H1 (cell line): ENCODE data around the gene CTIF. TPM values are rescaled to one million over a fixed set of nuclear protein-coding genes. Genes with fewer than 3 reads are reported as not detected.
A peak's percentile ranks its signal among the peaks of the same experiment; 100 is the strongest.

ENCODE experiments used
- CTCF ChIA-PET: fragments of 300-600 bp; sonication (Branson Sonifier 250); formaldehyde crosslinking; loops from one replicate; lab custom pipeline; 2021; ENCODE audit not compliant: partially characterized antibody; lab: Charles Lee
- POLR2A ChIA-PET: fragments of 300-600 bp; sonication (Branson Sonifier 250); formaldehyde crosslinking; loops from one replicate; lab custom pipeline; 2021; ENCODE audit warnings: inconsistent platforms; ENCODE audit not compliant: partially characterized antibody; lab: Charles Lee
- DNase-seq, 2 experiments: peaks; one replicate each; pipeline versions ENCODE4 v3.0.0 to v3.0.0-alpha.2; 2010 to 2022; ENCODE audit warnings: low spot score in 2 of 2, low read depth in 1 of 2, mixed read lengths in 1 of 2
- FAIRE-seq: peaks from 2 replicates; lab custom pipeline; 2011; peaks lifted over from hg19 to GRCh38; lab: Jason Lieb, UNC
- H2AFZ ChIP-seq: 2 replicates; pipeline ENCODE4 v1.8.1; 2012; ENCODE audit warnings: low read length, inconsistent platforms
- H2AK5ac ChIP-seq: 2 replicates; pipeline ENCODE4 v1.6.1; 2013; ENCODE audit warnings: low read depth, low read length
- H2BK120ac ChIP-seq: replicated peaks from 2 replicates; pipeline ENCODE3; 2013; ENCODE audit warnings: low read depth, low read length, inconsistent platforms
- H2BK12ac ChIP-seq: 2 replicates; pipeline ENCODE4 v1.6.1; 2013; ENCODE audit warnings: low read depth, low read length
- H2BK15ac ChIP-seq: 2 replicates; pipeline ENCODE4 v1.6.1; 2013; ENCODE audit warnings: low read length
- H2BK20ac ChIP-seq: 2 replicates; pipeline ENCODE4 v1.6.1; 2013; ENCODE audit warnings: low read length
- H2BK5ac ChIP-seq: 2 replicates; pipeline ENCODE4 v1.6.1; 2013; ENCODE audit warnings: low read depth, low read length
- H3K14ac ChIP-seq: 2 replicates; pipeline ENCODE4 v1.6.1; 2013; ENCODE audit warnings: inconsistent platforms; ENCODE audit not compliant: insufficient read length
- H3K18ac ChIP-seq: 2 replicates; pipeline ENCODE4 v1.6.1; 2013; ENCODE audit warnings: low read length; ENCODE audit errors: extremely low read depth
- H3K23ac ChIP-seq: 2 replicates; pipeline ENCODE4 v1.6.1; 2013; ENCODE audit warnings: inconsistent platforms; ENCODE audit not compliant: insufficient read length
- H3K23me2 ChIP-seq: 2 replicates; pipeline ENCODE4 v1.6.1; 2013; ENCODE audit warnings: low read depth, low read length
- H3K27ac ChIP-seq: 2 replicates; pipeline ENCODE4 v1.6.1; 2011; ENCODE audit warnings: low read depth, low read length, inconsistent platforms
- H3K27me3 ChIP-seq, 4 experiments: replicated peaks in 1 of 4; 1 replicate in 1 of 4; 2 replicates in 3 of 4; pipeline versions ENCODE4 v1.6.1 to v1.8.1; 2011 to 2013; ENCODE audit warnings: low read length in 3 of 4, mild to moderate bottlenecking in 3 of 4, inconsistent platforms in 2 of 4, mixed read lengths in 2 of 4, moderate library complexity in 1 of 4; ENCODE audit not compliant: control insufficient read depth in 3 of 4, insufficient read depth in 3 of 4; ENCODE audit errors: extremely low read depth in 1 of 4
- H3K36me3 ChIP-seq, 4 experiments: 2 replicates each; pipeline versions ENCODE4 v1.6.1 to v1.8.1; 2011 to 2013; ENCODE audit warnings: mild to moderate bottlenecking in 4 of 4, low read length in 3 of 4, moderate library complexity in 2 of 4, control low read depth in 1 of 4, inconsistent platforms in 1 of 4; ENCODE audit not compliant: insufficient read depth in 4 of 4, control insufficient read depth in 2 of 4
- H3K4ac ChIP-seq: replicated peaks from 2 replicates; pipeline ENCODE3; 2013; ENCODE audit warnings: low read length, low read depth, mixed read lengths, inconsistent platforms; ENCODE audit not compliant: insufficient read length
- H3K4me1 ChIP-seq, 4 experiments: replicated peaks in 1 of 4; 1 replicate in 1 of 4; 2 replicates in 3 of 4; pipeline versions ENCODE4 v1.6.1 to v1.8.1; 2011 to 2013; ENCODE audit warnings: low read length in 3 of 4, inconsistent platforms in 2 of 4, mixed read lengths in 1 of 4; ENCODE audit not compliant: insufficient read depth in 4 of 4, control insufficient read depth in 3 of 4
- H3K4me2 ChIP-seq, 2 experiments: 2 replicates each; pipeline versions ENCODE4 v1.6.1 to v1.8.1; 2011 to 2013; ENCODE audit warnings: low read depth in 2 of 2, low read length in 2 of 2, control low read depth in 1 of 2, inconsistent platforms in 1 of 2, mild to moderate bottlenecking in 1 of 2; ENCODE audit not compliant: insufficient read depth in 1 of 2
- H3K4me3 ChIP-seq, 4 experiments: fragments of 200-600, 300-600 bp in 1 of 4; sonication (generic), shearing (Covaris generic), sonication (Bioruptor Twin) in 1 of 4; 2 replicates each; pipeline versions ENCODE4 v1.5.1 to v1.8.1; 2011 to 2016; ENCODE audit warnings: low read length in 4 of 4, low read depth in 3 of 4, control low read depth in 2 of 4, inconsistent platforms in 2 of 4, mild to moderate bottlenecking in 2 of 4, mixed read lengths in 1 of 4, moderate library complexity in 1 of 4; ENCODE audit not compliant: insufficient read depth in 2 of 4; ENCODE audit errors: extremely low read depth in 1 of 4
- H3K56ac ChIP-seq: replicated peaks from 2 replicates; pipeline ENCODE3; 2013; ENCODE audit warnings: low read depth, mild to moderate bottlenecking, mixed read lengths, low read length, inconsistent platforms; ENCODE audit not compliant: insufficient read length
- H3K79me1 ChIP-seq: 2 replicates; pipeline ENCODE4 v1.6.1; 2013; ENCODE audit warnings: low read depth, low read length, control low read depth
- H3K79me2 ChIP-seq, 2 experiments: 2 replicates each; pipeline versions ENCODE4 v1.6.1 to v1.8.1; 2012 to 2013; ENCODE audit warnings: low read length in 2 of 2, mild to moderate bottlenecking in 2 of 2, inconsistent platforms in 1 of 2; ENCODE audit not compliant: insufficient read depth in 2 of 2, control insufficient read depth in 1 of 2
- H3K9ac ChIP-seq, 4 experiments: replicated peaks in 1 of 4; 1 replicate in 1 of 4; 2 replicates in 3 of 4; pipeline versions ENCODE4 v1.6.1 to v1.8.1; 2011 to 2013; ENCODE audit warnings: low read depth in 3 of 4, low read length in 3 of 4, control low read depth in 2 of 4, mild to moderate bottlenecking in 2 of 4, moderate library complexity in 2 of 4, inconsistent platforms in 1 of 4; ENCODE audit errors: extremely low read depth in 1 of 4
- H3K9me3 ChIP-seq, 2 experiments: 2 replicates each; pipeline versions ENCODE4 v1.6.1 to v1.8.1; 2012 to 2013; ENCODE audit warnings: mild to moderate bottlenecking in 2 of 2, moderate library complexity in 2 of 2, control low read depth in 1 of 2, inconsistent platforms in 1 of 2, low read depth in 1 of 2, low read length in 1 of 2, mixed read lengths in 1 of 2; ENCODE audit not compliant: insufficient read depth in 2 of 2
- H4K20me1 ChIP-seq, 2 experiments: replicated peaks in 1 of 2; 2 replicates each; pipeline versions ENCODE3 to v1.8.1; 2011 to 2013; ENCODE audit warnings: inconsistent platforms in 2 of 2, low read length in 2 of 2, mild to moderate bottlenecking in 1 of 2; ENCODE audit not compliant: insufficient read depth in 2 of 2, control insufficient read depth in 1 of 2
- H4K5ac ChIP-seq: 2 replicates; pipeline ENCODE4 v1.6.1; 2013; ENCODE audit warnings: low read length, low read depth, mixed read lengths, inconsistent platforms; ENCODE audit not compliant: insufficient read length
- H4K8ac ChIP-seq: 2 replicates; pipeline ENCODE4 v1.8.0; 2013; ENCODE audit warnings: mild to moderate bottlenecking, moderate library complexity, low read length, inconsistent platforms; ENCODE audit not compliant: insufficient read depth; ENCODE audit errors: extremely low read depth
- H4K91ac ChIP-seq: replicated peaks from 2 replicates; pipeline ENCODE3; 2013; ENCODE audit warnings: low read length, mixed read lengths, inconsistent platforms; ENCODE audit not compliant: insufficient read length
- SP1 ChIP-seq: IDR thresholded peaks from 2 replicates; pipeline ENCODE4 v1.6.1; 2011; ENCODE audit warnings: low read depth, low read length
- TCF12 ChIP-seq: IDR thresholded peaks from 2 replicates; pipeline ENCODE4 v1.6.1; 2011; ENCODE audit warnings: low read depth, mild to moderate bottlenecking, low read length
- TEAD4 ChIP-seq: IDR thresholded peaks from 2 replicates; pipeline ENCODE4 v1.6.1; 2012; ENCODE audit warnings: low read depth, low read length, inconsistent platforms, mixed read lengths
- WGBS, 2 experiments: shearing (Covaris generic) in 1 of 2; methylation state at CpG; one replicate each; pipeline versions ENCODE4 v1.1.6 to v1.1.7; 2013 to 2015; ENCODE audit warnings: low lambda C conversion rate in 2 of 2, mixed read lengths in 2 of 2, inconsistent platforms in 1 of 2, low coverage in 1 of 2, missing lambda C conversion rate in 1 of 2; ENCODE audit not compliant: insufficient replicate concordance in 2 of 2, insufficient coverage in 1 of 2, insufficient read length in 1 of 2; ENCODE audit errors: extremely low coverage in 1 of 2, missing lambda C conversion rate in 1 of 2; 5-methylcytosine and 5-hydroxymethylcytosine counted together
- polyA plus RNA-seq, 7 experiments: library from polyadenylated mRNA; depleted of rRNA in 3 of 7; stranded (reverse) in 5 of 7; unstranded in 2 of 7; fragments of >200 nt in 5 of 7; fragments of 200-250 nt in 2 of 7; gene quantifications; 1 replicate in 5 of 7; 2 replicates in 1 of 7; 4 replicates in 1 of 7; pipeline versions ENCODE4 v1.2.1 to v1.2.3, GENCODE V29; 2011 to 2013; ENCODE audit warnings: missing spikeins in 2 of 7, mixed read lengths in 2 of 7
- total RNA-seq: library from RNA; stranded (reverse); fragmentation: NEBNext Ultra II Directional; extraction: Animal tissue kit (Norgen Biotek cat#: 25700); gene quantifications from 2 replicates; pipeline ENCODE4 v1.2.1, GENCODE V29; 2021

The CTIF gene
- total and polyA plus RNA-seq, 2 of the 8 experiments (the other 6 are each of a cell fraction or from before 2014, with no cell fraction given), result 9.0 to 17.8 TPM

DNA sequence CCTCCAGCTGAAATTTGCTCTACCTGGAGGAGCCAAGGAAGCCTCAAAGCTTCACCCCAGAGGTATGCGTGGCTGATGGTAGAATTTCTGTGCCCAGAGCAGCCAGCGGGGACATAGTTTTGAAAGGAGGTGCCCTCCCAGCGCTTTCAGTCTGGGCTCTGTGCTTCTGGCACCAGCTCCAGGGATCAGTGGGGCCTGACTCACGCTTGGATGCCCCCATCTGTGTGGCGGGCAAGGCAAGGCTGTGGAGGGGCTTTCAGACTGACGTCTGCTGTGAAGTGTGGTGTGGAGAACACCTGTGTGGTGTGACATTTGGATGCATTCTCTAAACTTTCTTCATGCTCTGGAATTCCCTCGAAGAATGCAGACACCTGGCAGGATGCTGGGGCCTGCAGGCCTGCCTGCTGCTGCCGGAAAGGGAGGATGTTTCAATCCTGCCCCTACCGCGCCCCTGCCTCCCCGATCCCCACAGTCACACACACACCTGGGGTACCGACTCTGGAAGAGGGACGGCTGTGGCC, 84.1 kb downstream of the CTIF start:
- H2AK5ac ChIP-seq, result no peak overlapping the region
- H2BK120ac ChIP-seq, result no peak overlapping the region
- H3K23ac ChIP-seq, result no peak overlapping the region
- no peaks in the 10 kb centered on the region for H3K23me2 ChIP-seq
- no peaks in the 10 kb centered on the region; a peak in 1 of 4 replicates for H3K79me2 ChIP-seq
- no peak overlapping the region for H4K5ac ChIP-seq
- no peak overlapping the region for H2BK5ac ChIP-seq
- ChIA-PET POLR2A (no interaction called here), CTCF (interaction anchor here (0.8 to 4.7 kb wide), 4 partner anchors 16 to 147 kb away, joined by 3 to 39 read pairs (median 17); no protein-coding TSS in a partner anchor)
- no peak overlapping the region for H2AFZ ChIP-seq
- H4K91ac ChIP-seq, result no peak overlapping the region
- H3K9me3 ChIP-seq, result no peaks in the 10 kb centered on the region
- H4K8ac ChIP-seq, result peak overlapping the region; percentile 58; the same call in 1 of the 2 replicates
- peaks cover 0 to 7% (median 3%) of the 10 kb centered on the region in 4 experiments; a peak in 5 of 7 replicates for H3K4me1 ChIP-seq
- H2BK20ac ChIP-seq, result no peak overlapping the region
- no peaks in the 10 kb centered on the region for H4K20me1 ChIP-seq
- H3K4ac ChIP-seq, result no peak overlapping the region
- H3K4me3 ChIP-seq, result no peak overlapping the region
- H3K14ac ChIP-seq, result no peak overlapping the region
- H3K27ac ChIP-seq, result no peak overlapping the region; the same call in 1 of the 2 replicates
- H3K27me3 ChIP-seq, result no peaks in the 10 kb centered on the region
- H3K36me3 ChIP-seq, result no peaks in the 10 kb centered on the region; a peak in 1 of 8 replicates
- DNase-seq (no peak), FAIRE-seq (no peak)
- no peaks in the 10 kb centered on the region for H3K79me1 ChIP-seq
- H3K4me2 ChIP-seq, result no peak overlapping the region
- H3K9ac ChIP-seq, result no peak overlapping the region
- H2BK15ac ChIP-seq, result no peak overlapping the region
- H3K56ac ChIP-seq, result no peak overlapping the region
- no peak overlapping the region; the same call in 1 of the 2 replicates for H2BK12ac ChIP-seq
- WGBS, 2 experiments, result 63% methylated on average over 12 of the region's 13 CpGs; no CpG with 5 or more reads in 1 of the 2 experiments
- TF ChIP-seq TCF12, result peak; percentile 81
- TF ChIP-seq SP1, result no peak
- peak; percentile 84 for TF ChIP-seq TEAD4
- H3K18ac ChIP-seq, result no peak overlapping the region
